AG04450 (cell line): ENCODE data around the gene SUCLG2. TPM values are rescaled to one million over a fixed set of nuclear protein-coding genes. Genes with fewer than 3 reads are reported as not detected.

Source experiments
- CTCF ChIA-PET: fragments of 300-600, 350-600 bp; formaldehyde crosslinking; extraction: SDS; loops from one replicate; lab custom pipeline; 2022; ENCODE audit warnings: antibody characterized with exemption, inconsistent platforms; lab: Charles Lee
- POLR2A ChIA-PET: fragments of 350-600 bp; formaldehyde crosslinking; extraction: SDS; loops from one replicate; lab custom pipeline; 2021; ENCODE audit warnings: antibody characterized with exemption, inconsistent platforms; lab: Yijun Ruan, JAX
- DNase-seq: peaks from one replicate; pipeline ENCODE4 v3.0.0-alpha.2; 2011; ENCODE audit warnings: low read depth, low spot score
- H3K27ac ChIP-seq: one replicate; pipeline ENCODE4 v1.5.1; 2012; ENCODE audit warnings: low read depth, low read length, control low read depth
- H3K27me3 ChIP-seq: one replicate; pipeline ENCODE4 v1.6.0; 2012; ENCODE audit warnings: low read length; ENCODE audit not compliant: control insufficient read depth, insufficient read depth
- H3K4me3 ChIP-seq: 2 replicates; pipeline ENCODE4 v1.5.1; 2011; ENCODE audit warnings: mild to moderate bottlenecking, low read depth, low read length, control low read depth
- H3K9me3 ChIP-seq: 2 replicates; pipeline ENCODE4 v1.5.1; 2012; ENCODE audit warnings: low read length; ENCODE audit not compliant: control insufficient read depth, insufficient read depth
- polyA plus RNA-seq: library from polyadenylated mRNA; depleted of rRNA; stranded (reverse); fragments of >200 nt; gene quantifications from 2 replicates; pipeline ENCODE4 v1.2.3, GENCODE V29; 2011
- TF ChIP-seq, protein P1 (sequence below): IDR thresholded peaks from 2 replicates; pipeline ENCODE4 v1.5.1; 2011; ENCODE audit warnings: low read depth, low read length, control low read depth, inconsistent platforms

The SUCLG2 gene
- polyA plus RNA-seq, 1 experiment = 54.2 TPM

DNA sequence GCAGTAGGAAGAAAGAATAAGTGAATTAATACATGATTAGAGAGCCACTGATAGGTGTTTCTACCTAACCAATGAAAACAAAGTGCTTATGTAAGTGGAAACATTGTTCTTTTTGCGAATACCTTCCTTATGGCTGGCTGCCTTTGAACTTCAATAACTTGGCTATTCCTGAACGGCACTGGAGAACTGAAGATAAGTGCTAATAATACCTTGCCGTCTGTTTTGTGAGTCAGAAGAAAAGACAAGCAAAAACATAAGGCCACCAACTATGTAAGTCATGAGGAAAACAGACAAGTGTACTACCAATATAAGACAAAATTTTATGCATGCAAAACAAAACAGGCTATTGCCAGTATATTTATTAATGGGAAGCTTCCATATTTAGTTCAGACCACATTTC, 160.6 kb downstream of the SUCLG2 start:
- TF ChIP-seq, protein P1, sequence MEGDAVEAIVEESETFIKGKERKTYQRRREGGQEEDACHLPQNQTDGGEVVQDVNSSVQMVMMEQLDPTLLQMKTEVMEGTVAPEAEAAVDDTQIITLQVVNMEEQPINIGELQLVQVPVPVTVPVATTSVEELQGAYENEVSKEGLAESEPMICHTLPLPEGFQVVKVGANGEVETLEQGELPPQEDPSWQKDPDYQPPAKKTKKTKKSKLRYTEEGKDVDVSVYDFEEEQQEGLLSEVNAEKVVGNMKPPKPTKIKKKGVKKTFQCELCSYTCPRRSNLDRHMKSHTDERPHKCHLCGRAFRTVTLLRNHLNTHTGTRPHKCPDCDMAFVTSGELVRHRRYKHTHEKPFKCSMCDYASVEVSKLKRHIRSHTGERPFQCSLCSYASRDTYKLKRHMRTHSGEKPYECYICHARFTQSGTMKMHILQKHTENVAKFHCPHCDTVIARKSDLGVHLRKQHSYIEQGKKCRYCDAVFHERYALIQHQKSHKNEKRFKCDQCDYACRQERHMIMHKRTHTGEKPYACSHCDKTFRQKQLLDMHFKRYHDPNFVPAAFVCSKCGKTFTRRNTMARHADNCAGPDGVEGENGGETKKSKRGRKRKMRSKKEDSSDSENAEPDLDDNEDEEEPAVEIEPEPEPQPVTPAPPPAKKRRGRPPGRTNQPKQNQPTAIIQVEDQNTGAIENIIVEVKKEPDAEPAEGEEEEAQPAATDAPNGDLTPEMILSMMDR = no peak
- Histone ChIP-seq H3K4me3 (no peak overlapping the region), H3K27me3 (no peaks in the 10 kb centered on the region), H3K9me3 (no peaks in the 10 kb centered on the region), H3K27ac (no peak overlapping the region)
- CTCF ChIA-PET = interaction anchor here (0.7 kb wide), 1 partner anchor 498 kb away, joined by 3 read pairs; no protein-coding TSS in a partner anchor
- POLR2A ChIA-PET = no interaction called here
- no peak for DNase-seq

DNA sequence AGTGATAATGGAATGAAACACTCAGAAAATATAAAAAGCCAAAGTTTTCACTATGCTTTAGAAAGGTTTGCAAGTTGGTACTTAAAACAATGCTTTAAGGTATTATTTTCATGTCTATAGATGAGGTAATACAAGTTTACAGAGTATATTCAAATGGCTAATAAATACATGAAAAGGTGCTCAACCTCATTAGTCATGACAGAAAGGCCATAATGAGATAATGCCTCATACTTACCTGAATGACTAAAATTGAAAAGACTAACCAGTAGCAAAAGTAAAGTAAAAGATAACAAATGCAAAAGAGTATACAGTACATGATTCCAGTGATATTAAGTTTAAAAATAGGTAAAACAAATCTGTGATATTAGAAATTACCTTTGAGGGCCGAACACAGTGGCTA, 163.8 kb downstream of the SUCLG2 start:
- ChIA-PET CTCF (interaction anchor here (1.6 kb wide), 1 partner anchor 109 kb away, joined by 6 read pairs; no protein-coding TSS in a partner anchor), POLR2A (no interaction called here)
- Histone ChIP-seq H3K4me3 (no peak overlapping the region), H3K27ac (no peak overlapping the region), H3K9me3 (no peaks in the 10 kb centered on the region), H3K27me3 (no peaks in the 10 kb centered on the region)
- no peak for DNase-seq
- TF ChIP-seq, protein P1 = no peak

DNA sequence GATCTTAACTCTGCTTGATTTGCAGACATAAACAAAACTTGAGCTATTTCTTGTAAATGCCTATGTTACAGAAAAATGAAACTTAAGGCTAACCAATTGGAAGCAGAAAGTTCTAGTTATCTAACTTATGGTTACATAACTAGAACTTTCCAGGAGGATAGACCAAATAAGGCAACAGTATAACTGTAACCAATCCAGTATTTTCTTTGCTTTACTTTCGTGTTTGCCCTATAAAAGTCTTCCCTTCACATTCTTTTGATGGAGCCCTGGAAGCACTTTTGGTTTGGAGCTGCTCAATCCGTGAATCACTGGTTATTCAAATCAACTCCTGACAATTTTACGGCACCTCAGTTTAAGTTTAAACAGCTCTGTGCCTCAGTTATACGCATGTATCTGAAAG, 164.6 kb downstream of the SUCLG2 start:
- DNase-seq = peak; percentile 7
- TF ChIP-seq, protein P1 = no peak

DNA sequence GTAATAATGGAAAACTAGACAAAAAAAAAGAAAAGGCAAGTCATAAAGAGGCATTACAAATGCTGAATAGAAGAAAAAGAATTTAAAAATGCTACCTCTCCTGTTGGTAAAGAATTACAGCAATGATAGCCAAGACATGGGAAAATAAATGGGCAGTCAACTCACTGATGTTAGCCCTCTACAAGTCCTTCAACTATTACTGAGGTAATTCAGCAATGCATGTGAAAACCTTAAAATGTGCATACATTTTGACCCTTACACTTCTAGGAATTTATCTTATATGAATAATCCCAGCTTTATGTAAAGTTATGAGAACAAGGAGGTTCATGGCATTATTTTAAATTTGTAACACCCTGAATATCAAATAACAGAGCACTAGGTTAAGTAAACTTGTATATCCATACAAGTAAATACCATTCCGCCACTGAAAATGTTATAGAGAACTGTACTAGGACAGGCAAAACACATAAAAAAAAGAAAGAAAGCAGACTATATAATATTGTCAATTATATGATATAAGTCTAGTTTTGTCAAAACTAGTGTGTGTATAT, 166.8 kb downstream of the SUCLG2 start:
- DNase-seq = no peak
- ChIA-PET CTCF (no interaction called here), POLR2A (no interaction called here)
- Histone ChIP-seq H3K27ac (no peak overlapping the region), H3K27me3 (no peaks in the 10 kb centered on the region), H3K4me3 (no peak overlapping the region), H3K9me3 (no peaks in the 10 kb centered on the region)
- TF ChIP-seq, protein P1 = no peak

More for the DNA sequence above, 164.6 kb downstream of the SUCLG2 start:
- CTCF ChIA-PET = interaction anchor here (1.4 to 1.6 kb wide), 2 partner anchors 19 to 109 kb away, joined by 4 to 6 read pairs; no protein-coding TSS in a partner anchor
- POLR2A ChIA-PET = interaction anchor here (1.2 kb wide), 1 partner anchor 159 kb away, joined by 3 read pairs; no protein-coding TSS in a partner anchor
- no peaks in the 10 kb centered on the region for H3K27me3 ChIP-seq
- no peaks in the 10 kb centered on the region for H3K9me3 ChIP-seq
- no peak overlapping the region for H3K27ac ChIP-seq
- no peak overlapping the region for H3K4me3 ChIP-seq

DNA sequence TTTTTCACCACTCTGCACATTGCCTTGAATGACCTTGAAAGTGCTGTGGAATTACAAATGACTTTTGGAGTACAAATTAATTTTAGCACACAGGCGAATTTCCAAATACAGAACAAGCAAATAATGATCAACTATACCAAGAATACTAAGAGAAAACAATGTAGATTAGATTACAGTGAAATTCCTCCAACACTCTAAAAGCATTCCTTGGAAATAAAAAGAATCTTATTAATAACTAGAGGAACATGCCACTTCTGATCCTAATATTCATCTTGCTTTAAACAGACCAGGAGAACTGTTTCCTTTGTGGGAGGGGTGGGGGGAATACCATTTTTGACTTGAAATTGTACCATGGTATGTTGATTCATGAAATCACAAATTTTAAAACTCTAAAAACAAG, 167.5 kb downstream of the SUCLG2 start:
- POLR2A ChIA-PET = no interaction called here
- CTCF ChIA-PET = no interaction called here
- Histone ChIP-seq H3K9me3 (no peaks in the 10 kb centered on the region), H3K27ac (no peak overlapping the region), H3K4me3 (no peak overlapping the region), H3K27me3 (no peaks in the 10 kb centered on the region)
- no peak for DNase-seq
- TF ChIP-seq, protein P1 = no peak
